NCI-H2081 (cell line): ENCODE results near the gene TEX13C.
"Not testable (repeated sequence)": the region's sequence is repeated elsewhere in the genome, so short reads cannot be mapped to it uniquely, and the experiment has no call there.

ENCODE experiments used
- DNase-seq, 2 experiments: peaks; one replicate each; lab custom pipeline; 2025; lab: John Stamatoyannopoulos, UW

TEX13C gene

GRCh38 chrX:125319646-125320521, at the start of gene TEX13C:
TEX13C (plus strand) TSS chrX:125319871; CDS start chrX:125320120, 249 bp downstream.
- no peak for DNase-seq

DNA sequence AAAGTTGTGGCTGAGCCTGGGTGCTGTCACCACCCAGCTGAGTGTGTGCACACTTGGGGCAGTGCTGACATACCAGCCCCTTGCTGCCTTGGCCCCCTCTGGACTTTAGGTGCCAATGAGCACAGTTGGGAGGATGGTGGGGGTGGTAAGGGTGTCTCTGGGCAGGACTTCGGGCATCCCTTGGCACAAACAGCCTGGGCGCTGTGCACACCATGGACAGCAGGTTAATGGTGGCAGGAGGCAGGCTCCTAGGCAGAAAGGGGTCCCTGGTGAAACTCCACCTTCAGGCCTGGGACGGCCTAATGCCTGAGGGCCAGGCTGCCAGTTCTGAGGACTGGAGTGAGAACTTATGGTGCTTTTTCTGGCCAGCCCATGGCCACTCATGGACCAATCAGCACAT, 32.4 kb upstream of the TEX13C start:
- no peak for DNase-seq

DNA sequence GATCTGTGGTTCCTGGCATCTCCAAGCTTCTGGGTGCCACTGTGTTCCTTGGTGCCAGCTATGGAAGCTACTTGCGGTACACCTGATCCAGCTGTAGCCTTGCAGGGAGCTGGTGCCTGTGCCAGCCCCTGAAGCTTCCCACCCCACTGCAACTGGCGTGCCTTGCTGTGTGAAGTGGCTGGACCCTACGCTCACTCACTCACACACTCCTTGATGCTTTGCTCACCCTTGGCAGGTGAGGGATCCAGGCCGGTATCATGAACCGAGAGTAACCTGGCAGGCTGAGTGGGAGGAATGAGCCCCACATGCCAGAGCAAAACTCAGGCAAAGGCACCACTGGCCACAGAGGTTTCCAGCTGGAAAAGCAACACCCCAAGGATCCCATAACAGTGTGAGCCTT, 31.3 kb upstream of the TEX13C start:
- no peak for DNase-seq

- no peak for DNase-seq
Observed at GRCh38 chrX:125289209-125289608, 30.5 kb upstream of the TEX13C start.

DNA sequence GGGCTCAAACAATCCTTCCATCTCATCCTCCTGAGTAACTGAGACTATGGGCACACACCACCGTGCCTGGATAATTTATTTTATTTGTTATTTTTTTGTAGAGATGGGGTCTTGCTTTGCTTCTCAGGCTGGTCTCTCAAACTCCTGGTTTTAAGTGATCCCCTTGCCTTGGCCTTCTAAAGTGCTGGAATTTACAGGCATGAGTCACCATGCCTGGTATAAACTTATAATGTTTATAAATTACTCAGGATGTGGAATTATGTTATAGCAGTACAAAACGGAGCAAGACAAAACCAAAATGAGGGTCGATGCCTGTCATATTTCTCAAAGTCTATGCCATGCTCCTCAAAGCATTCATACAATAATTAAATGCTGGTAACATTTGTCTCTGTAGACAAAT, 29.8 kb upstream of the TEX13C start:
- no peak for DNase-seq

GRCh38 chrX:125291124-125291523, 28.5 kb upstream of the TEX13C start:
- DNase-seq, result no peak

GRCh38 chrX:125293850-125294780, 25.6 kb upstream of the TEX13C start:
- no peak for DNase-seq

GRCh38 chrX:125295337-125295736, 24.3 kb upstream of the TEX13C start:
- no peak for DNase-seq

DNA sequence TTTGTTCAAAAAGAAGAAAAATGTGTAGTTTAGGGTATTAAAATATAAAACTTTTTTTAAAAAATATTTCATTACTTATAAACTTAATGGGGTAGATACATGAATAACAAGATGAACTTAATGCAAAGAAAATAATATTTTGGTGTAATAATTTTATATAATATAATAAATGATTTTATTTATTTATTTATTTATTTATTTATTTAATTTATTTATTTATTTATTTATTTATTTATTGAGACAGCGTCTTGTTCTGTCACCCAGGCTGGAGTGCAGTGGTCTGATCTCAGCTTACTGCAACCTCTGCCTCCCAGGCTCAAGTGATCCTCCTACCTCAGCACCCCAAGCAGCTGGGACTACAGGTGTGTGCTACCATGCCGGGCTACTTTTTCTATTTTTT, 20.8 kb upstream of the TEX13C start:
- DNase-seq, result no peak

DNA sequence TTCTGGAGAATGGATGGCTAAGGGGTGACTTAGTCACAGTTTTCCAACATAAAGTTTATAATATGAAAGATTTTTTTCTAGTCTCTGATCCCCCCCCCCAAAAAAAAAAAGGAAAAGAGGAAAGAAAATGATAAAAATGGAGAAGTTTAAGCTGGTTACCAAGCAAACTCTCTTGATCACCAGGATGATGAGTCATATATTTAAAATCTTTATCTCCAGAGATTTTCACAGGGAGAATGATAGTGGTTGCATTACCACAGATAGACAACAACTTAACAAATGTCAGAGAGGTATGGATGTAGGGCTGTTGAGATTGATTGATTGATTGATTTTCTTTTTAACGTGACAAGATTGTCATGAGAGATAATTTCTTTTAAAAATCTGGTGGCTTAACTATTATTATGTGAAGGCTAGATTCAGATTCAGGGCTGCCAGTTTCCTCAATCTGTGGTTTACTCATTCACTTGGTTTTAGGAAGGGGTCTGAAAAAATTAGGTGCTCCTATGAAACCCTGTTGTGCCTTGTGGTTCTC, 13.3 kb upstream of the TEX13C start:
- no peak for DNase-seq

DNA sequence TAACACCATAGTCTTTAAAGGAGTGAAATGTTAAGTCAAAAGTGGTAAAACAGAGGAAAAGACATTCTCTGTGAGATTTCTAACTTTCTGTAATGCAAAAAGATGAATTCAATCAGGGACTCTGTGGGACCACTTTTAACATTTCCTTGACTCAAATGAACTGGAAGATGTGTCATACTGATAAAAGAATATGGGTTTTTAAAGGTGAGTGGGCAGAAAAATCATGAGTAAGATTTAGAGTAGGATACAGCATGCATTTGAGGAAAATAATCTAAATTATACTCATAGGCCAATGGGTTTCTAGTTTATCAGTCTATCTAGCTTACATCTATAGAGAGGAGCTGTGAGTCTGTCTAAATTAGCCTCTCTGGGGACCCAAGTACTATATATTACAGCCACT, 11.0 kb upstream of the TEX13C start:
- no peak for DNase-seq

GRCh38 chrX:125319166-125319565, 505 bp upstream of the TEX13C start:
- not testable (repeated sequence) for DNase-seq

- no peak for DNase-seq
Observed at GRCh38 chrX:125322431-125322830, 2.8 kb downstream of the TEX13C start.

- DNase-seq, result no peak
Observed at GRCh38 chrX:125326599-125326998, 6.9 kb downstream of the TEX13C start.

DNA sequence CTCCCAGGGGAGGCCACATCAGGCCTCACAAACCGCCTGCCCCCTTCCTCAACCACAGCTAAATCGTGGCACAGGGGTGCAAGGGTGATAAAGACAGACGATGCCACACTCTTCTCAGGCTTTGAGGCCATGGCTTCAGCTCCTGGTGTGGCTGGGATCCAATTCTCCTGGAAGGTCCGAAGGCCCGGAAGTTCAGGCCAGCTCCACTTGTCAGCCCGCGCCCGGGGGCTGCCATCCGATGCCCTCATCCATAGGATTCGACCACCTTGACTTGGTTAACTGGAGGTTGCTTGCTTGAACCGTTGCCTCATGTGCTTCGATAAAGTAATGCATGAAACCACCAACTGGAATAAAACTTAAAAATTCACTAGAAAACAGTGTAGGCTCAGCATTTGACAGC, 8.2 kb downstream of the TEX13C start:
- DNase-seq, result no peak

DNA sequence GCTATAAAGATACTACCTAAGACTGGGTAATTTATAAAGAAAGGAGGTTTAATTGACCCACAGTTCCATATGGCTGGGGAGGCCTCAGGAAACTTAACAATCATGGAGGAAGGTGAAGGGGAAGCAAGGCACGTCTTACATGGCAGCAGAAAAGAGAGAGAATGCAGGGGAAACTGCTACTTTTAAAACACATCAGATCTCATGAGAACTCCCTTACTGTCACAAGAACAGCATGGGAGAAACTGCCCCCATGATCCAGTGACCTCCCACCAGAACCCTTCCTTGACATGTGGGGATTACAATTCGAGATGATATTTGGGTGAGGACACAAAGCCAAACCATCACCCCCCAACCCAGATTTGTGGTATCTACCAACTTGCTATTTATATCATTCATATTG, 13.9 kb downstream of the TEX13C start:
- no peak for DNase-seq

DNA sequence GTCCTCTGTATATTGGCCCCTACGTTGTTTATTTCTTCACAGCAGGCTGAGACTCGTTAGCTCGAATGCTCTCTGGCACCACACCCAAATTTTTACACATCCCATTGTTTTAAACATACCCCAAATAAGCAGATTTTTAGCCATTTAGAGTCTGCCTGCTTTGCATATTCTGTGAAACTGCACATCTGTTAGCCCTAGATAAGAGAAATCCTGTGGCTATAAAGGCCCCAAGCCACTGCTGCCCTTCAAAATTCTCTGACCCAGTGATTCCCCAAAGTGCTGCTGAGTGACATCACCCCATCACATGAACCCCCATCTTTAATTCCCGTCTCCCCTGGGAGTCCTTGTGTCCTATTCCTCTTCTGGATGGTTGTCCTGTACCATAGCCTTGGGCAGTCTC, 20.8 kb downstream of the TEX13C start:
- no peak for DNase-seq

DNA sequence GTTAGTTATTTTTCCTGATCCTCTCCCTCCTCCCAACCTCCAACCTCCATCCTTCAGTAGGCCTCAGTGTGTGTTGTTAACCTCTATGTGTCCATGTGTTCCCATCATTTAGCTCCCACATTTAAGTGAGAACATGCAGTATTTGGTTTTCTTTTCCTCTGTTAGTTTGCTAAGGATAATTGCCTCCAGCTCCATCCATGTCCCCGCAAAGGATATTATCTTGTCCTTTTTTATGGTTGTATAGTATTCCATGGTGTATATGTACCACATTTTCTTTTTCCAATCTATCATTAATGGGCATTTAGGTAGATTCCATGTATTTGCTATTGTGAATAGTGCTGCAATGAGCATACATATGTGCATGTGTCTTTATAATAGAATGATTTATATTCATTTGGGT, 54.5 kb downstream of the TEX13C start:
- no peak for DNase-seq
